PC-9 (cell line): ENCODE results near the gene NPTXR. TPM values are rescaled to one million over a fixed set of nuclear protein-coding genes. Genes with fewer than 3 reads are reported as not detected.

Source experiments
- BruUV-seq: library from RNA; stranded (reverse); fragments of 400-500 nt; replicated peaks from 2 replicates; lab custom pipeline; 2021; lab: Mats Ljungman, UMichigan
- CTCF ChIA-PET: fragments of 300-600 bp; sonication (Branson Sonifier 250); formaldehyde crosslinking; loops from one replicate; lab custom pipeline; 2022; ENCODE audit warnings: antibody characterized with exemption; lab: Charles Lee
- POLR2A ChIA-PET: fragments of 300-600 bp; sonication (Branson Sonifier 250); formaldehyde crosslinking; loops from one replicate; lab custom pipeline; 2022; ENCODE audit warnings: antibody characterized with exemption; ENCODE audit not compliant: unreplicated experiment; lab: Charles Lee
- DNase-seq, 2 experiments: peaks; one replicate each; pipeline versions ENCODE4 v3.0.0 to v3.0.0-alpha.2; 2015 to 2022; ENCODE audit warnings: mixed read lengths in 1 of 2
- H2AFZ ChIP-seq: fragments of 200-600 bp; sonication (generic); 2 replicates; pipeline ENCODE4 v1.8.1; 2017; ENCODE audit warnings: antibody characterized with exemption
- H3F3A ChIP-seq: fragments of 200-600 bp; sonication (generic); 2 replicates; pipeline ENCODE4 v1.8.1; 2017; ENCODE audit warnings: antibody characterized with exemption, mild to moderate bottlenecking, low read depth; ENCODE audit not compliant: insufficient read depth
- H3K27ac ChIP-seq: fragments of 200-600 bp; sonication (generic); 2 replicates; pipeline ENCODE4 v1.6.1; 2016; ENCODE audit warnings: mixed run types
- H3K27me3 ChIP-seq: fragments of 200-600 bp; sonication (generic); 2 replicates; pipeline ENCODE4 v1.6.1; 2016; ENCODE audit warnings: low read depth, mixed run types; ENCODE audit not compliant: insufficient read depth
- H3K36me3 ChIP-seq: fragments of 200-600 bp; sonication (generic); 2 replicates; pipeline ENCODE4 v1.6.1; 2016; ENCODE audit warnings: low read depth, mixed run types
- H3K4me1 ChIP-seq: fragments of 200-600 bp; sonication (generic); replicated peaks from 2 replicates; pipeline ENCODE4 v1.6.1; 2016; ENCODE audit warnings: mixed run types; ENCODE audit not compliant: insufficient read depth
- H3K4me2 ChIP-seq: fragments of 200-600 bp; sonication (generic); 2 replicates; pipeline ENCODE4 v1.6.1; 2017; ENCODE audit warnings: mixed run types
- H3K4me3 ChIP-seq: fragments of 200-600 bp; sonication (generic); 2 replicates; pipeline ENCODE4 v1.6.1; 2016; ENCODE audit warnings: mixed run types
- H3K79me2 ChIP-seq: fragments of 200-600 bp; sonication (generic); 2 replicates; pipeline ENCODE4 v1.6.1; 2017; ENCODE audit warnings: low read depth, mixed run types
- H3K9me2 ChIP-seq: fragments of 200-600 bp; sonication (generic); 2 replicates; pipeline ENCODE4 v1.8.1; 2017; ENCODE audit warnings: mild to moderate bottlenecking; ENCODE audit not compliant: insufficient read depth
- H3K9me3 ChIP-seq: fragments of 200-600 bp; sonication (generic); 2 replicates; pipeline ENCODE4 v1.8.1; 2016; ENCODE audit warnings: low read depth; ENCODE audit not compliant: insufficient read depth
- H4K20me1 ChIP-seq: fragments of 200-600 bp; sonication (generic); 2 replicates; pipeline ENCODE4 v1.8.1; 2017; ENCODE audit not compliant: insufficient read depth
- CTCF ChIP-seq: fragments of 200-600 bp; sonication (generic); conservative IDR thresholded peaks from 2 replicates; pipeline ENCODE4 v1.6.1; 2017; ENCODE audit warnings: mixed run types, antibody characterized with exemption, mild to moderate bottlenecking, moderate library complexity
- EZH2 ChIP-seq: fragments of 200-600 bp; sonication (generic); IDR thresholded peaks from 2 replicates; pipeline ENCODE4 v1.8.0; 2017; ENCODE audit warnings: antibody characterized with exemption, low read depth
- intact Hi-C: fragments of 100-400 bp; cut with micrococcal nuclease; formaldehyde crosslinking; loops from one replicate; pipeline ENCODE4 v1.10.0; 2022; ENCODE audit not compliant: unreplicated experiment
- total RNA-seq: library from RNA; stranded (reverse); gene quantifications from 2 replicates; pipeline ENCODE4 v1.2.3, GENCODE V29; 2021

The NPTXR gene
- total RNA-seq, 1 experiment from 2014 or later = 14.7 TPM

GRCh38 chr22:38863531-38864131, 19.8 kb upstream of the NPTXR start:
- intact Hi-C loops = no loop called here
- POLR2A ChIA-PET = interaction anchor here (0.6 to 0.7 kb wide), 2 partner anchors 44 to 61 kb away, joined by 4 to 5 read pairs; no protein-coding TSS in a partner anchor
- Histone ChIP-seq H3K9me2 (no peaks in the 10 kb centered on the region), H4K20me1 (peaks cover 42% of the 10 kb centered on the region), H2AFZ (no peak overlapping the region), H3K27me3 (no peaks in the 10 kb centered on the region), H3K36me3 (peaks cover 9% of the 10 kb centered on the region; the same call in 1 of the 2 replicates), H3K79me2 (peaks cover 12% of the 10 kb centered on the region; the same call in 1 of the 2 replicates), H3K27ac (no peak overlapping the region), H3K9me3 (no peaks in the 10 kb centered on the region), H3K4me3 (no peak overlapping the region), H3K4me2 (no peak overlapping the region), H3K4me1 (no peaks in the 10 kb centered on the region), H3F3A (peaks cover 23% of the 10 kb centered on the region)
- BruUV-seq = no TSS peak
- CTCF ChIA-PET = interaction anchor here (0.6 kb wide), 1 partner anchor 301 kb away, joined by 5 read pairs; no protein-coding TSS in a partner anchor
- no peak for TF ChIP-seq EZH2
- no peak for TF ChIP-seq CTCF
- no peak for DNase-seq

- intact Hi-C loops = no loop called here
- no peak overlapping the region for H3K4me3 ChIP-seq
- H3K9me2 ChIP-seq = no peaks in the 10 kb centered on the region
- BruUV-seq = TSS peak; percentile 11
- H3K27me3 ChIP-seq = no peaks in the 10 kb centered on the region
- peaks cover 4% of the 10 kb centered on the region; the same call in 1 of the 2 replicates for H3K79me2 ChIP-seq
- peaks cover 4% of the 10 kb centered on the region; the same call in 1 of the 2 replicates for H3K36me3 ChIP-seq
- H3K4me1 ChIP-seq = no peaks in the 10 kb centered on the region
- H2AFZ ChIP-seq = no peak overlapping the region
- no peak for DNase-seq
- H4K20me1 ChIP-seq = peaks cover 42% of the 10 kb centered on the region
- no peak overlapping the region for H3K4me2 ChIP-seq
- ChIA-PET POLR2A (no interaction called here), CTCF (interaction anchor here (0.6 kb wide), 1 partner anchor 302 kb away, joined by 5 read pairs; no protein-coding TSS in a partner anchor)
- H3F3A ChIP-seq = peaks cover 14% of the 10 kb centered on the region
- H3K9me3 ChIP-seq = no peaks in the 10 kb centered on the region
- TF ChIP-seq CTCF (no peak), EZH2 (no peak)
- H3K27ac ChIP-seq = no peak overlapping the region
These were observed 18.8 kb upstream of the NPTXR start for GRCh38 chr22:38862375-38863329.

- Histone ChIP-seq H3K4me2 (no peak overlapping the region), H3K36me3 (no peaks in the 10 kb centered on the region), H3F3A (peaks cover 10% of the 10 kb centered on the region), H3K9me3 (no peaks in the 10 kb centered on the region), H3K4me3 (no peak overlapping the region), H3K79me2 (no peaks in the 10 kb centered on the region), H2AFZ (no peak overlapping the region), H3K27me3 (no peaks in the 10 kb centered on the region), H3K9me2 (no peaks in the 10 kb centered on the region), H3K4me1 (no peaks in the 10 kb centered on the region), H3K27ac (no peak overlapping the region), H4K20me1 (peaks cover 42% of the 10 kb centered on the region)
- no TSS peak for BruUV-seq
- ChIA-PET CTCF (interaction anchor here (0.7 to 1.2 kb wide), 3 partner anchors 12 to 93 kb away, joined by 3 to 5 read pairs (median 3); no protein-coding TSS in a partner anchor), POLR2A (no interaction called here)
- TF ChIP-seq CTCF (no peak), EZH2 (no peak)
- no peak for DNase-seq
- intact Hi-C loops = no loop called here
These were observed 18.1 kb upstream of the NPTXR start for GRCh38 chr22:38861927-38862326.
